HG02852 (cell line): ENCODE results near the gene EYS.
"Not testable (repeated sequence)": the region's sequence is repeated elsewhere in the genome, so short reads cannot be mapped to it uniquely, and the experiment has no call there.

Experiments used
- ATAC-seq: cut with Tn5 transposase; IDR thresholded peaks from one replicate; pipeline ENCODE4 v1.9.1; 2021; ENCODE audit warnings: mild to moderate bottlenecking, moderate library complexity; ENCODE audit not compliant: unreplicated experiment

Gene EYS

GRCh38 chr6:65469650-65470049, 237.4 kb downstream of the EYS start:
- ATAC-seq = no peak

- ATAC-seq = no peak
Measured at GRCh38 chr6:65468307-65468706, 238.7 kb downstream of the EYS start.

- no peak for ATAC-seq
Measured at GRCh38 chr6:65461121-65461520, 245.9 kb downstream of the EYS start.

- no peak for ATAC-seq
Measured at GRCh38 chr6:65452333-65452732, 254.7 kb downstream of the EYS start.

GRCh38 chr6:65450451-65450850, 256.6 kb downstream of the EYS start:
- ATAC-seq = no peak

GRCh38 chr6:65449926-65450325, 257.1 kb downstream of the EYS start:
- no peak for ATAC-seq

GRCh38 chr6:65448866-65449265, 258.2 kb downstream of the EYS start:
- ATAC-seq = no peak

- ATAC-seq = no peak
Measured at GRCh38 chr6:65436281-65436680, 270.7 kb downstream of the EYS start.

GRCh38 chr6:65416621-65417020, 290.4 kb downstream of the EYS start:
- no peak for ATAC-seq

- ATAC-seq = no peak
Measured at GRCh38 chr6:65410309-65410708, 296.7 kb downstream of the EYS start.

- no peak for ATAC-seq
Measured at GRCh38 chr6:65402564-65402963, 304.5 kb downstream of the EYS start.

GRCh38 chr6:65399355-65400084, 307.5 kb downstream of the EYS start:
- ATAC-seq = no peak

- ATAC-seq = no peak
Measured at GRCh38 chr6:65398851-65399250, 308.2 kb downstream of the EYS start.

GRCh38 chr6:65350530-65350929, 356.5 kb downstream of the EYS start:
- no peak for ATAC-seq

GRCh38 chr6:65302655-65303054, 404.4 kb downstream of the EYS start:
- not testable (repeated sequence) for ATAC-seq

- no peak for ATAC-seq
Measured at GRCh38 chr6:65299236-65299635, 407.8 kb downstream of the EYS start.

GRCh38 chr6:65295812-65296211, 411.2 kb downstream of the EYS start:
- no peak for ATAC-seq

GRCh38 chr6:65289491-65289890, 417.5 kb downstream of the EYS start:
- no peak for ATAC-seq

- ATAC-seq = no peak
Measured at GRCh38 chr6:65285275-65285674, 421.8 kb downstream of the EYS start.

- ATAC-seq = no peak
Measured at GRCh38 chr6:65280060-65280459, 427.0 kb downstream of the EYS start.

- ATAC-seq = no peak
Measured at GRCh38 chr6:65262241-65262640, 444.8 kb downstream of the EYS start.

GRCh38 chr6:65259982-65260381, 447.0 kb downstream of the EYS start:
- ATAC-seq = no peak

GRCh38 chr6:65259059-65259458, 448.0 kb downstream of the EYS start:
- ATAC-seq = no peak
